ELF-1 (cell line): ENCODE data around the gene HOXC13.

ENCODE experiments used
- DNase-seq: peaks from one replicate; pipeline ENCODE4 v3.0.0-alpha.2; 2016; ENCODE audit warnings: low read depth, low spot score

HOXC13 gene

GRCh38 chr12:53981634-53982565 is 43.3 kb downstream of the HOXC13 start:
- no peak for DNase-seq

DNA sequence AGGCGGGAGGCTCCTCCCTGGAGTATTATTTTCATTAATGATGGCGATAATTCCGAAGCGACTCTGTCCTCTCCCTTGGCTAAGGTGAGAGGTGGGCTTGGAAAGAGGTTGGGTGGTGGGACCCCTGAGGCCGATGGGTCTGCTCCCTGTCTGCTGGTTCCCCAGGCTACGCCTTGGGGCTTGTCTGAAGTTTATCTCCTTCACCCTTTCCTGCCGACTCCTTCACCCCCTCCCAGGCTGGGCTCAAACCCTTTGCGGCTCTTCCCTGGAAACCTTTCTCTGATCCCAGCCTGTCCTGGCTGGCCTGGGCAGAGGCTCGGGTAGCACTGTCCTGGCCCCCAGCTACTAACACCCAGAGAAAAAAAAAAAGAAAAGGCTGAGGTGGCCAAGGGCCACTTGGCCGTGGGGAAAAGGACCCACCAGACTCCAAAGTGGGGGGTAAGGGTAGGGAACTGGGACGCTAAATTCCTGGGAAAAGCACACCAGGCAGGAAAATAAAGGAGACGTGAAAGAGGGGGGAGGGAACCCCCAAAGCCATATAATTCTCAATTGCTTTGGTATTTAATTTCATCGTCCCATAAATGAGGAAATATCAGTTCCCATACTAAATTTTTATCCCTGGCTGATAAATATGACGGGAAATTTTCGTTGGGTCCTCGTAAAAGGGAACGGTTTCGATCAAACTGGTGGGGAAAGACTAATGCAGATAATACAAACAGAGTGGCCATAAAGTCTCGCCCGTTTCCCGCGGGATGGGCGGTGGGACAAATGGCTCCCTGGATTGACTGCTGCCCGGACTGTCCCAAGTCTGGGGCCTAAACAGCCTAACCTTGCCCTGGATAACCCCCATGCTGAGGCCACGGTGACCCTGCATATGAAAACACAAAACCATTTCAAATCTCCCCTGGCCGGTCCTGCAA is 44.3 kb downstream of the HOXC13 start:
- DNase-seq, result no peak

DNA sequence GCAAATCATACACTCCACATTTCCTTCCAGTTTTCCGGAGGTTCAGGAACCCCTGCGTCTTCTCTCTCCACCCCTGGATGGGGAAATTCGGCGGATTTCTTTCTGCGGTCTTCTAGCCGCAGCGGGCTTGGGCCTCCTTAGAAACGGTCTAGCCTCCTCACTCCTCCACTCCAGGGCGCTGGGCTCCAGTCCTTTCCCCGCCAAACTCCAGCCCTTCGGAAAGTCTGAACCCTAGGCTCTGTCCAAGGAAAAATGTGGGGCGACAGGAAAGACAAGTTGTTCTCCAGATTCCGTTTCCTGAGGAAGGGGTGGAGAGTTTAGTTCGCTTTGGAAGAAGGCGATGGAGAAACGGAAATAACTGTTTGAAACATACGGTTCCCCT is 44.9 kb downstream of the HOXC13 start:
- no peak for DNase-seq

DNA sequence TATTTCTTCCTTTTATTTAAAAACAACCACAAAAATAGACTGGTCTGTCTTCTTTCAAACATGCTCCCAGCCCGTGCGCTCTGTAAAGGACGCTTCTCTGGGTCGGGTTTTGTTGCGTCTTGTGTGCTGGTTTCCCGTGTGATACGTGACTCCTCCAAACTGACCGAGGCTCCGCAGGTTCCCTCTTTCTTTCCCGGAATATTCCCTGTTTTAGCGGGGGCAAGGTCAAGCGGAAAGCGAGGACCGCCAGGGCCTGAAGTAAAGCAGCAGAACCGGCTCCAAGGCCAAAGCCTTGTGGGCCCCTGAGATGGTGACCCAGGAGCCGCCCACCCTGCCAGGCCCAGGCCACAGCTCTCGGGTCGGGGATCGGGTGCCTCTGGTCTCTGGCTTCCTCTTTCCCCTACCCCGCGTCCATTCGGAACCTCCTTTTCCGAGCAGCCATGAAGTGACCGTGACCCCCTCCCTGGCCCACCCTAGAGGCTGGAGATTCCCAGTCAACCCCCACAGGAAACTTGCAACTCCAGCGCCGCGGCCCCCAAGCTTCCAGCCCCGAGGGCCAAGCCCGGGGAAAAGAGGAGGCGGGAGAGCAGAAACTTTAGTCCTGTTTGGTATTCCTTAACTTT is 45.4 kb downstream of the HOXC13 start:
- no peak for DNase-seq

GRCh38 chr12:53984901-53985691 is 46.5 kb downstream of the HOXC13 start, which contains the start of gene HOXC10:
Gene HOXC10 (plus strand): TSS chr12:53985146. CDS start chr12:53985260, 114 bp downstream.
- peak; percentile 88 for DNase-seq

- DNase-seq, result no peak
Measured at GRCh38 chr12:53985692-53985993, 47.0 kb downstream of the HOXC13 start.

DNA sequence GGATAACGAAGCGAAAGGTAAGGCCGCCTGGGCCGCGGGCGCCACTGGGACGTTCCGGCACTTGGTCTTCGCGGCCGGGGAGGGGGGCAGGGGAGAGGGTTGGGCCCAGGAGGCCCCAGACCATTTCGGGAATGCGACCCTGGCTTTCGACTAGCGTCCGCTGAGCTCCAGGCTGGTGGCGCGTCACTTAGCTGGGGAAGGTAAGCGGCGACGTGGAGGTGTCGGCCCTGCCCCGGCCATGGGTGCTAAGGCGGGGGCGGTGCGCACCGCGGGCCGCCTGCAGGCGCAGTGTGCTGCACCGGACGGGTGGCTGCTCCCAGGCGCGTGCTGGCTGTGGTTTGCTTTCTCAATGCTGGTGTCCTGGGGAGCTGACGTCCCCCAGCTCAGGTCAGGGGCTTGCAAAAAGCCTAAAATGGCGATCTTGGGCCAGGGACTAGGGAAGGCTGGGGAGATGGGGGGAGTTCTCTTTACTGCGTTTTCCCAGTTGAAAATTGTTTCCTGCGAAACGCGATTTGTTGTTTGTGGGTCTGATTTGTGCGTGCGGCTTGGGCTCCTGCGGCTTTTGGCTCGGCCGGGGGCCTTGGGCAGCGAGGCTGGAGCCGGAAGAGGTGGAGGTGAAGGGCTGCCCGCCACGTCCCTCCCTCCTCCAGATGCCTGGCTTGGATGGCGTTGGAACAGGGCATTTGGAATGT is 47.5 kb downstream of the HOXC13 start:
- no peak for DNase-seq

DNA sequence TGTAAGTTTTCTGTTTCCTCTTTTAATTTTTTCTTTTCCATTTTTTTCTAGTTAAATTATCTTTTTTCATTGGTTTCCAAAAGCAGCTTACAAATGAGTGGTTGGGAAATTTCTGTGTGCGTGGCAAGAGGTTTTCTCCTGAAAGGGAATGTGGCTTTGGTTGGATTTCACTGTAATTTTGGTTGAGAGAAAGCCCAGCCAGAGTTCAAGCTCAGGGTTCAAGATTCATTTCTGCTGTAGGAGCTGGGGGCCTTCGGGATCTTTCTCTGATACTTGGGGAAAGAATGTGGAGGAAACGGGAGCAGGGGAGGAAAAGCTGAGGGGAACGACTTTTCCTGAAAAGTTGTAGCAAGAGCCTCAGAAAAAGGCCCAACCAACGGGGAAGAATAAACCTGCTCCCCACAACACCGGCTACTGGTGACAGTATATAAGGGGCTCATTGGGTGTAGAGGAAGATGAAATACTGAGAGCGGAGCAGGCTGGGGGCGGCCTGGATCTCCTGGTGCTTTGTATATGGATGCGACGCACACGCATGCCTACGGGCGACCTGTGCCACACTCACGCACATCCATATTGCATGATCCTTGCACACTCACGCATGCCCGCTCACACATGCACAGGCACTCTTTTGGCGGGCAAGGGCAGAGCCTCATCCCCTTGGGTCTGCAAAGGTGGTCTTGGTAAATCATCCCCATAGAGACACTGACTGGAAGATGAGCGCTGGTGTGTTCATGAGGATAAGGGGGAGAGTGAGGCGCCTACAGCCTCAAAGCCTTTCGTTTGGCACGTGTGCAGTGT is 48.3 kb downstream of the HOXC13 start:
- DNase-seq, result no peak

GRCh38 chr12:53987787-53988230 is 49.2 kb downstream of the HOXC13 start:
- no peak for DNase-seq

DNA sequence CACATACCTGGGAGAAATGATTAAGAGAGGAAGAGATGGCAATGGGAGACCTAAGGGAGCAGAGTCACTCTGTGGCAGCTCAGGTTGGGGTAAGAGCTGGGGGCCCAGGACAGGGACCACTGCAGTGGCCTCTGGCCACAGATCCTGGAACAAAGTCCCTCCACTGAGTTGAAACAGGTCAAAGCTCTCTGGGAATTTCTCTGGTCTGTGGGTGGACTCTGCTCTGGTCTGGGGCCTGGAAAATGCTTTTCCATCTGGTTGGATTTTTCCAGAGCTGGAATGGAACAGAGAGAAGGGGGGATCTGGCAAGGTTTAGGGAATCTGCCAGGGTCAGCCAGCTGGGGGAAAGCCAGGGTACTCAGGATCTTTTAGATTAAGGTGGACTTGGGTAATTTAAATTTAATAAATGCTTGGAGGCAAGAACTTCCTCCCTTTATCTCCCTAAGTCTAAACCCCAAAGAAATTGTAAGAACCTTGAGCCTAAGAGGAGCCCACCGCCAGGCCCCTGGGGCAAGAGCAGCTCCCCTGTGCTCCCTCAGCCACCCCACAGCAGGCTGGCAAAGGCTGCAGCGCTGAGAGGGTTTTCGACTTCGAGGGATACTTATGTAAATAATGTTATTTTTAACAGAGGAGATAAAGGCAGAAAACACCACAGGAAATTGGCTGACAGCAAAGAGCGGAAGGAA is 50.1 kb downstream of the HOXC13 start:
- DNase-seq, result no peak

DNA sequence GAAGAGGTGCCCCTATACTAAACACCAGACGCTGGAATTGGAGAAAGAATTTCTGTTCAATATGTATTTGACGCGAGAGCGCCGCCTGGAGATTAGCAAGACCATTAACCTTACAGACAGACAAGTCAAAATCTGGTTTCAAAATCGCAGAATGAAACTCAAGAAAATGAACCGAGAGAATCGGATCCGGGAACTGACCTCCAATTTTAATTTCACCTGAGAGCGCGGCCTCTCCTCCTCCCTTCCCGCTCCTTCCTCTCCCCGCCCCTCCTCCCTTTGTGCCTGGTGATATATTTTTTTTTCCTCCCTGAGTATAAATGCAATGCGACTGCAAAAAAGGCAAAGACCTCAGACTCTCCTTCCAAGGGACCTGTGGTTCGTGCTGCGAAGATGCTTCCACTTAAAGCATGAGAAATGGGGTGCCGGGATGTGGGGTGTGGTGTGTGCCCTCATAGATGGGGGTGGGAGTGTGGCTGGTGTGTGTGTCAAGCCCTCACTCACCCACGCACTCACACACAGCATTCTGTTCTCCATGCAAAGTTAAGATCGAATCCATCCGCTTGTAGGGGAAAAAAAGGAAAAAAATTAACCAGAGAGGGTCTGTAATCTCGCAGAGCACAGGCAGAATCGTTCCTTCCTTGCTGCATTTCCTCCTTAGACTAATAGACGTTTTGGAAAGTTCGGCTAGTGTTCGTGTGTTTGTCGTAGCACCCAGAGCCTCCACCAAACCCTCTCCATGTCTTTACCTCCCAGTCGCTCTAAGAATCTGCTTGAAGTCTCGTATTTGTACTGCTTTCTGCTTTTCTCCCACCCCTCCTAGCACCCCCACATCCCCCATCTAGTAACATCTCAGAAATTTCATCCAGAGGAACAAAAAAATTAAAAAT is 50.8 kb downstream of the HOXC13 start:
- no peak for DNase-seq

DNA sequence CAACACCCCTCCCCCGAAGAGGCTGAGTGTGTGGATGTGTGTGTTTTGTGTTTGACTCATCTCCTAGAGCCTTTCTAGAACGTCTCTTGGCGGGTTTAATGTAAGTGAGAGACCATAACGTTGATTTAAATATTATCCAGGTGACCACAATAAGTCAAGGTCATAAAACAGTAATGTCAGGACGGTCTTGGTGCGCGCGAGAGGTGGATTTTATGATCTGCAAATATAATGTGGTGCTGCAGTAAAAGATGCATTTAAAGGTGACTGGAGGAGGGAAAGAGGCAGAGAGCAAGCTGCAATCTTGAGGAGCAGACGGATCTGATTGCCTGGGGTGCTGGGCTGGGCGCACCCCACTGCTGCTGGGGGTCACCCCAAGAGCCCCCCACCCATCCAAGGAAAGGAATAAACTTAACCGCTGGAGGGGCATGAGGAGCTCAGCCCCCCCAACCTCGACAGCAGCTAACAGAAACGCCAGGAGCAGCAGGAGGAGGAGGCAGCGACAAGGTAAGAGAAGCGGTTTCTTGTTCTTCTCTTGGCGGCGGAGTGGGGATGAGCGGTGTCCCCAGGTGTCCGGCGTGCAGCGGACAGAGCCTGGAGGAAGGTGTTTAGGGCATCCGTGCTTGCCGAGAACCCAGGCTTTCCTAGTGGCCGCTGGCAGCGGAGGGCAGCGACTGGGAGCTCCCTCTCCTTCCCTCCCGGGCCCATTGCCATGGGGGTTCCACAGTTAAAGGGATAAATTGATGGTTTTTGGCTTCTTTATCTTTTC is 51.9 kb downstream of the HOXC13 start:
- DNase-seq, result no peak

- no peak for DNase-seq
Measured at GRCh38 chr12:53991077-53991460, 52.4 kb downstream of the HOXC13 start.

- DNase-seq, result no peak
Measured at GRCh38 chr12:53992377-53992889, 53.8 kb downstream of the HOXC13 start.

- no peak for DNase-seq
Measured at GRCh38 chr12:53993162-53994008, 54.8 kb downstream of the HOXC13 start.

- DNase-seq, result no peak
Measured at GRCh38 chr12:53994009-53994263, 55.3 kb downstream of the HOXC13 start.
